ENCODE results near the gene IQCE. TPM values are rescaled to one million over a fixed set of nuclear protein-coding genes. Genes with fewer than 3 reads are reported as not detected.

Gene IQCE
- total and polyA plus RNA-seq, 10 of the 15 experiments (the other 5 are each of a cell fraction or from before 2014, with no cell fraction given) = 0.37 to 8.1 (median 3.7) TPM

DNA sequence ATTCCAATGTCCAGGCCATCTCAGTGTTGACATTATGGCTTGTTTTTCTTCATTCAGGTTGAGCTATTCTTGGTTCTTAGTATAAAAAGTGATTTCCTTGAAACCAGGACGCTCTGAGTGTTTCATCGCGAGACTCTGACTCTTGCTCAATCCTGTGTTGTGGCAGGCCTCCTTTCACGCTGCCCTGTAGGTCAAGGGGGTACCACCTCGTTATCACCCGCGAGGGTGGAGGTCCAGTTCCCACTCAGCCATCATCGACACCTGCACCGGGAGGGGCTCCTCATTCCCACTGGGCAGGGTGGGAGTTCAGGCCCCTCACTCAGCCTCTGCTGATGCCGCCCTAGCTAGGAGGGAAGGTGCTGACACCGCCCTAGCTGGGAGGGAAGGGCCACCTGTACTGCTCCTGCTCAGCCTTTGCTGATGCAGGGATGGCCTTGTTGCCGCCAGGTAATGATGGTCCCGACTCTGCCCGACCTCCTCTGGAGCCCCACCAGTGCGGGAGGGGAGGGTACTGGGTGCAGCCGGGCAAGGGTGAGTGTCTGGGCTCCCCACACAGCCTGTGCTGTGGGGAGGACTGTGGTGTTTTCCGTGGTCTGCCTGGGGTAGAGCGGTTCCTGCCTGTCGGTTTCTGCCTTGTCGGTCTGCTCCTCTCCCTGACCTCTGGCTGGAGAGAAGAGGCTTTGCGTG lies 16.4 kb downstream of the IQCE start:
- no peak for ATAC-seq
- Histone ChIP-seq H2AFZ (ENCODE audit: control insufficient read depth, low read depth, low read length) (no peak overlapping the region), H3K79me2 (ENCODE audit: control insufficient read depth, insufficient read depth, low read length) (no peaks in the 10 kb centered on the region), H4K20me1 (ENCODE audit: control insufficient read depth, insufficient read depth) (no peaks in the 10 kb centered on the region), H3K4me1 (ENCODE audit: control insufficient read depth, insufficient read depth, low read length) (no peaks in the 10 kb centered on the region), H3K9me3 (replicated peaks; ENCODE audit: control insufficient read depth, insufficient read depth, low read length) (no peaks in the 10 kb centered on the region), H3K9ac (ENCODE audit: control insufficient read depth, insufficient read depth, low read length) (no peak overlapping the region), H3K36me3 (ENCODE audit: control insufficient read depth in 2 of 2, insufficient read depth in 2 of 2, low read length in 1 of 2) (peaks cover 2 to 5% of the 10 kb centered on the region in 2 experiments; a peak in 2 of 4 replicates), H3K4me2 (ENCODE audit: control insufficient read depth, insufficient read depth) (no peak overlapping the region), H3K27me3 (replicated peaks in 1 of 2; ENCODE audit: control insufficient read depth in 2 of 2, insufficient read depth in 2 of 2, low read length in 1 of 2) (no peaks in the 10 kb centered on the region), H3K4me3 (no peak overlapping the region), H3K27ac (ENCODE audit: control insufficient read depth, insufficient read depth) (no peak overlapping the region)
- TF ChIP-seq, protein P1, sequence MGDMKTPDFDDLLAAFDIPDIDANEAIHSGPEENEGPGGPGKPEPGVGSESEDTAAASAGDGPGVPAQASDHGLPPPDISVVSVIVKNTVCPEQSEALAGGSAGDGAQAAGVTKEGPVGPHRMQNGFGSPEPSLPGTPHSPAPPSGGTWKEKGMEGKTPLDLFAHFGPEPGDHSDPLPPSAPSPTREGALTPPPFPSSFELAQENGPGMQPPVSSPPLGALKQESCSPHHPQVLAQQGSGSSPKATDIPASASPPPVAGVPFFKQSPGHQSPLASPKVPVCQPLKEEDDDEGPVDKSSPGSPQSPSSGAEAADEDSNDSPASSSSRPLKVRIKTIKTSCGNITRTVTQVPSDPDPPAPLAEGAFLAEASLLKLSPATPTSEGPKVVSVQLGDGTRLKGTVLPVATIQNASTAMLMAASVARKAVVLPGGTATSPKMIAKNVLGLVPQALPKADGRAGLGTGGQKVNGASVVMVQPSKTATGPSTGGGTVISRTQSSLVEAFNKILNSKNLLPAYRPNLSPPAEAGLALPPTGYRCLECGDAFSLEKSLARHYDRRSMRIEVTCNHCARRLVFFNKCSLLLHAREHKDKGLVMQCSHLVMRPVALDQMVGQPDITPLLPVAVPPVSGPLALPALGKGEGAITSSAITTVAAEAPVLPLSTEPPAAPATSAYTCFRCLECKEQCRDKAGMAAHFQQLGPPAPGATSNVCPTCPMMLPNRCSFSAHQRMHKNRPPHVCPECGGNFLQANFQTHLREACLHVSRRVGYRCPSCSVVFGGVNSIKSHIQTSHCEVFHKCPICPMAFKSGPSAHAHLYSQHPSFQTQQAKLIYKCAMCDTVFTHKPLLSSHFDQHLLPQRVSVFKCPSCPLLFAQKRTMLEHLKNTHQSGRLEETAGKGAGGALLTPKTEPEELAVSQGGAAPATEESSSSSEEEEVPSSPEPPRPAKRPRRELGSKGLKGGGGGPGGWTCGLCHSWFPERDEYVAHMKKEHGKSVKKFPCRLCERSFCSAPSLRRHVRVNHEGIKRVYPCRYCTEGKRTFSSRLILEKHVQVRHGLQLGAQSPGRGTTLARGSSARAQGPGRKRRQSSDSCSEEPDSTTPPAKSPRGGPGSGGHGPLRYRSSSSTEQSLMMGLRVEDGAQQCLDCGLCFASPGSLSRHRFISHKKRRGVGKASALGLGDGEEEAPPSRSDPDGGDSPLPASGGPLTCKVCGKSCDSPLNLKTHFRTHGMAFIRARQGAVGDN (IDR thresholded peaks at IDR 0.05) = no peak
- TF ChIP-seq RUNX3 (IDR thresholded peaks at IDR 0.05; ENCODE audit: low read length) (no peak), POLR2AphosphoS5 (IDR thresholded peaks at IDR 0.05; ENCODE audit: low read length) (no peak), NKRF (conservative IDR thresholded peaks at IDR 0.05) (no peak), ZNF384 (IDR thresholded peaks at IDR 0.05; ENCODE audit: borderline replicate concordance, low read depth, low read length) (no peak)
- WGBS (ENCODE audit: insufficient coverage, insufficient replicate concordance, low lambda C conversion rate, missing lambda C conversion rate) = 84% methylated on average over 21 of the region's 21 CpGs
- no peak for DNase-seq (ENCODE audit: low read depth, low spot score)
- in situ Hi-C loops (cut with MboI) = no loop called here
- ChIA-PET CTCF (interaction anchor here (1.0 to 1.3 kb wide), 2 partner anchors 21 to 135 kb away, joined by 3 to 5 read pairs; no protein-coding TSS in a partner anchor), SMC1A (ENCODE audit: uncharacterized antibody, unreplicated experiment) (no interaction called here), POLR2A (no interaction called here), RAD21 (ENCODE audit: unreplicated experiment) (no interaction called here)
- no peak for FAIRE-seq
- BruUV-seq (replicated peaks) = no TSS peak
- intact Hi-C loops (cut with micrococcal nuclease; ENCODE audit: unreplicated experiment) = no loop called here
